Fibroblast of the aortic adventitia (primary cell): ENCODE results near the gene CAMTA1. TPM values are rescaled to one million over a fixed set of nuclear protein-coding genes. Genes with fewer than 3 reads are reported as not detected.

Experiments used
- DNase-seq: peaks from one replicate; pipeline ENCODE4 v3.0.0-alpha.2; 2010; ENCODE audit warnings: low read depth
- H3K4me3 ChIP-seq: 2 replicates; pipeline ENCODE4 v1.5.1; 2011; ENCODE audit warnings: low read depth, mild to moderate bottlenecking, control low read depth, low read length, moderate library complexity
- CTCF ChIP-seq: IDR thresholded peaks from 2 replicates; pipeline ENCODE4 v1.5.1; 2011; ENCODE audit warnings: mild to moderate bottlenecking, low read length, control low read depth, inconsistent platforms; ENCODE audit not compliant: insufficient read depth
- total RNA-seq: library from RNA; depleted of rRNA; stranded (reverse); fragments of >200 nt; gene quantifications from 2 replicates; pipeline ENCODE4 v1.2.3, GENCODE V29; 2012; ENCODE audit warnings: low replicate concordance

CAMTA1 gene
- total RNA-seq, 1 donor, result 91.9 TPM

DNA sequence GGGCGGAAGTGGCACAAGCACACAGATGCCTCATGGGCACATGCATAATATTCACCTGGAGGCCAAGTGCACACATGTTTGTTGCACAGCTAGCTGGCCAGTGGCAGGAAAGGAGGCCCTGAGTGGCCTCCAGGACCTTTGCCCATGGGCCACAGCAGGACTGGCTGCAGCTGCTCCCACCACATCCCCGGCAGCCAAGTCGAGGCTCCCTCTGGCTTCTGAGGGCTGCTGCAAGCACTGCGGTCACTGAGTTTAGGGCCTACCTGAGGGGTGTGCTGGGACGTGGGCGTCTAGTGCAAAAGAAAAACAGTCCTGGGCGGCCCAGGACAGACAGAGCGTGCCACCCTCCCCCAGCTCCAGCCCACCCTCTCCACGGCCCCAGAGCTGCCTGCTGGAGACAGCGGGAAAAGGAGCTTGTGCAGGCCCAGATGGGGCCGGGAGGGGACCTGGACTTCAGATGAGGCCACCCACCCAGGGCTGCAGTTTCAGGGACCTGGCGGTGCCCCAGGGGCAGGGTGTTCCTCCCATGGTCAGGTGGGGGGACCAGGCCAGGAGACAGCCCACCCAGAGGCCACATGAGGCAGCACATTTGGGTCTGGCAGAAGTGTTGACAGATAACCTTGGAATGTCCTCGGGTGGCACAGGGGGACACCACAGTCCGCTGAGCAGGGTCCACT lies 720.0 kb downstream of the CAMTA1 start:
- TF ChIP-seq CTCF, result no peak
- no peak overlapping the region for H3K4me3 ChIP-seq
- DNase-seq, result no peak

GRCh38 chr1:7505771-7506453 lies 720.7 kb downstream of the CAMTA1 start:
- TF ChIP-seq CTCF, result no peak
- H3K4me3 ChIP-seq, result no peak overlapping the region
- DNase-seq, result no peak

DNA sequence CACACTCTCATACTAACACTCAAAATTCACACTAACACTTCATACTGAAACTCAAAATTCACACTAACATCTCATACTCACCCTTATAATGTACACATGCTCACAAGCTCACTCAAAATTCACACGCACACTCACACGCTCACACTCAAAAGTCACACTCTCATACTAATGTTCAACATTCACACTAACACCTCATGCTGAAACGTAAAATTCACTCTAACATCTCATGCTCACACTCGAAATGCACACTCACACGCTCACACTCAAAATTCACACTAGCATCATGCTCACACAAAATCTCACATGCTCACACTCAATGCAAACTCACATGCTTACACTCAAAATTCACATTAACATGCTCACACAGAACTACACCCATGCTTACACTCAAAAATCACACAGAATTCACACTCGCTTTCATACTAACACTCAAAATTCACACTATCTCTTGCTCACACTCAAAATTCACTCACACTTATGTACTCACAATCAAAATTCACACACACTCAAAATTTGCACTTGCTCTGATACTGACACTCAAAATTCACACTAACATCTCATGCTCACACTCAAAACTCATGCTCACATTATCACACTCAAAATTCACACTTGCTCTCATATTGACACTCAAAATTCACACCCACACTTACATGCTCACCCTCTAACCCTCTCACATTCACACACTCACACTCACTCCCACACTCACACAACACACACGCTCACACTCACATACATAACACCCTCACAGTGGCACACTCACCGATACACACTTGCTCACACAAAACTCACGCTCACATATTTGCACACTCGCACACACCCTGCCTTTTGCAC lies 721.4 kb downstream of the CAMTA1 start:
- DNase-seq, result no peak
- H3K4me3 ChIP-seq, result no peak overlapping the region
- TF ChIP-seq CTCF, result no peak

- DNase-seq, result no peak
- no peak overlapping the region for H3K4me3 ChIP-seq
- no peak for TF ChIP-seq CTCF
Observed at GRCh38 chr1:7507285-7508019, 722.2 kb downstream of the CAMTA1 start.

DNA sequence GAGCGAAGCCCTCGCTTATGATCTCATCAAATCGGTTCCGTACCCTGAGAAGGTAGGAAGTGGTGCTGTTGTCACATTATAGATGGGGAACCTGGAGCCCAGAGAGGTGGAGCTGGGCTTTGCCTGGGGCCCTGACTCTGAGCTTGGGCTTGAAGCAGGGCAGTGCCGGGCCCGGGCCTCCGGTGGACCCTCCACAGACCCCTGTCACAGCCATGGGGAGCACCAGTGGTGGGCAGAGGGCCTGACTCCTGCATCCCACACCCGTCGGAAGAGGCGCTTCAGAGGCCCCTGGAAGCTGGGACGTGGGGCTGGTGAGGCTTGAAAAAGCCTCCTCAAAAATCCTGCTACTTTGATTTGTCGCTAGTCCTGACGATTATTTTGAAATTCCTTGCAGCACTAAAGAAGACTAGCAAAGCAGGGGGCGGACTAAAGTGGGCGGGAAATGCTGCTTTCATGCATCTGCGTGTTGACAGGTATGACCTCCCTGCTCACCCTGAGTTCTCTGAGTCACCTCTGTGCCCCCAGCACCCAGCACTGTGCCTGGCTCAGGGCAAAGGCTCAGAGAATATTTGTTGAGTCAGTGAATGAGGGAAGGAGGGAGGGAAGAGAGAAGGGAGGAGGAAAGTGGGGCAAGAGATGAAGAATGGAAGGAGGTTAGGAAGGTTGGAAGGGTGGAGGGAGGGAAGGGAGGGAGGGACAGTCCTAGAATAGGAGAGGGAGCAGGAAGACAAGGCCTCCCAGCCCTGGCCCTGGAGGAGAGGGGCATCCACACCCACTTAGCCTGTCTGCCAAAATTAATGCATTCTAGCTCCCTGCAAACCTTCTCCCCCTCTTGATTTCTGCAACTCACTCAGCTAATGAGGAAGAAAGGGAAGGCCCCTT lies 723.0 kb downstream of the CAMTA1 start:
- no peak for DNase-seq
- H3K4me3 ChIP-seq, result no peak overlapping the region
- TF ChIP-seq CTCF, result no peak
